Activated CD4-positive, alpha-beta T cell treated with anti-CD3 and anti-CD28 coated beads for 36 hours (primary cell): Measurements from ENCODE around the gene SH3BP5L. TPM values are rescaled to one million over a fixed set of nuclear protein-coding genes. Genes with fewer than 3 reads are reported as not detected.
"Not testable (repeated sequence)": the region's sequence is repeated elsewhere in the genome, so short reads cannot be mapped to it uniquely, and the experiment has no call there.

ENCODE experiments used
- ATAC-seq: fragments of 200-7000 bp; cut with Tn5 transposase; one replicate; pipeline ENCODE4 v1.10.0; 2021; ENCODE audit warnings: mild to moderate bottlenecking, moderate library complexity
- CTCF ChIA-PET: fragments of 350-600 bp; sonication (Branson Sonifier 250); formaldehyde crosslinking; loops from one replicate; lab custom pipeline; 2021; ENCODE audit warnings: antibody characterized with exemption; lab: Charles Lee
- POLR2A ChIA-PET: fragments of 350-600 bp; sonication (Branson Sonifier 250); formaldehyde crosslinking; loops from one replicate; lab custom pipeline; 2021; ENCODE audit warnings: antibody characterized with exemption, inconsistent platforms; lab: Charles Lee
- DNase-seq: peaks from one replicate; pipeline ENCODE4 v3.0.0-alpha.2; 2020
- H3K27ac Mint-ChIP-seq: one replicate; pipeline ENCODE4 v1.8.0; 2021; ENCODE audit warnings: mixed read lengths
- H3K27me3 Mint-ChIP-seq: one replicate; pipeline ENCODE4 v1.8.0; 2021; ENCODE audit warnings: mixed read lengths
- H3K36me3 Mint-ChIP-seq: one replicate; pipeline ENCODE4 v1.8.0; 2021; ENCODE audit warnings: low read depth, mixed read lengths
- H3K4me1 Mint-ChIP-seq: one replicate; pipeline ENCODE4 v1.8.0; 2021; ENCODE audit warnings: mixed read lengths
- H3K4me3 Mint-ChIP-seq: one replicate; pipeline ENCODE4 v1.8.0; 2021; ENCODE audit warnings: mild to moderate bottlenecking, moderate library complexity, mixed read lengths
- H3K9me3 Mint-ChIP-seq: one replicate; pipeline ENCODE4 v1.8.0; 2021; ENCODE audit warnings: low read depth, mixed read lengths
- intact Hi-C, 2 experiments: fragments of 100-400 bp; cut with DNase I in 1 of 2; cut with micrococcal nuclease in 1 of 2; formaldehyde crosslinking; loops; one replicate each; pipeline versions ENCODE4 v1.14.2 to v1.15.1; 2022 to 2024; cut with DNase I, micrococcal nuclease
- total RNA-seq, 2 experiments: library from RNA; stranded (reverse); gene quantifications; one replicate each; pipeline ENCODE4 v1.2.3, GENCODE V29; 2021

The SH3BP5L gene
- total RNA-seq, 2 experiments from 2014 or later: 20.1 to 21.3 TPM

- DNase-seq (peak; percentile 81), ATAC-seq (peak; percentile 93)
- POLR2A ChIA-PET: no interaction called here
- Mint-ChIP-seq H3K36me3 (peaks cover 4% of the 10 kb centered on the region), H3K9me3 (no peaks in the 10 kb centered on the region), H3K27ac (no peak overlapping the region), H3K4me3 (no peak overlapping the region), H3K4me1 (no peaks in the 10 kb centered on the region), H3K27me3 (peaks cover 4% of the 10 kb centered on the region)
- CTCF ChIA-PET: interaction anchor here (0.9 to 2.7 kb wide), 8 partner anchors 9 to 403 kb away, joined by 3 to 19 read pairs (median 4); no protein-coding TSS in a partner anchor
- intact Hi-C loops: loop anchor here (1.0 to 5.0 kb wide), 9 partner anchors 110 to 870 kb away; partner anchors contain the start of gene OR2T1 (in 1 of the 2)
Observed at GRCh38 chr1:248807067-248807737, 18.5 kb downstream of the SH3BP5L start.

- ATAC-seq: no peak
- H3K4me3 Mint-ChIP-seq: no peak overlapping the region
- CTCF ChIA-PET: interaction anchor here (0.7 to 2.7 kb wide), 7 partner anchors 8 to 562 kb away, joined by 3 to 19 read pairs (median 5); no protein-coding TSS in a partner anchor
- no peaks in the 10 kb centered on the region for H3K36me3 Mint-ChIP-seq
- POLR2A ChIA-PET: no interaction called here
- no peak overlapping the region for H3K27ac Mint-ChIP-seq
- no peaks in the 10 kb centered on the region for H3K4me1 Mint-ChIP-seq
- intact Hi-C loops: loop anchor here (2.0 to 5.0 kb wide), 6 partner anchors 109 to 869 kb away; partner anchors contain the start of gene OR2T1 (in 1 of the 2)
- DNase-seq: no peak
- peaks cover 6% of the 10 kb centered on the region for H3K27me3 Mint-ChIP-seq
- H3K9me3 Mint-ChIP-seq: no peaks in the 10 kb centered on the region
Observed at GRCh38 chr1:248805876-248806275, 19.8 kb downstream of the SH3BP5L start.

DNA sequence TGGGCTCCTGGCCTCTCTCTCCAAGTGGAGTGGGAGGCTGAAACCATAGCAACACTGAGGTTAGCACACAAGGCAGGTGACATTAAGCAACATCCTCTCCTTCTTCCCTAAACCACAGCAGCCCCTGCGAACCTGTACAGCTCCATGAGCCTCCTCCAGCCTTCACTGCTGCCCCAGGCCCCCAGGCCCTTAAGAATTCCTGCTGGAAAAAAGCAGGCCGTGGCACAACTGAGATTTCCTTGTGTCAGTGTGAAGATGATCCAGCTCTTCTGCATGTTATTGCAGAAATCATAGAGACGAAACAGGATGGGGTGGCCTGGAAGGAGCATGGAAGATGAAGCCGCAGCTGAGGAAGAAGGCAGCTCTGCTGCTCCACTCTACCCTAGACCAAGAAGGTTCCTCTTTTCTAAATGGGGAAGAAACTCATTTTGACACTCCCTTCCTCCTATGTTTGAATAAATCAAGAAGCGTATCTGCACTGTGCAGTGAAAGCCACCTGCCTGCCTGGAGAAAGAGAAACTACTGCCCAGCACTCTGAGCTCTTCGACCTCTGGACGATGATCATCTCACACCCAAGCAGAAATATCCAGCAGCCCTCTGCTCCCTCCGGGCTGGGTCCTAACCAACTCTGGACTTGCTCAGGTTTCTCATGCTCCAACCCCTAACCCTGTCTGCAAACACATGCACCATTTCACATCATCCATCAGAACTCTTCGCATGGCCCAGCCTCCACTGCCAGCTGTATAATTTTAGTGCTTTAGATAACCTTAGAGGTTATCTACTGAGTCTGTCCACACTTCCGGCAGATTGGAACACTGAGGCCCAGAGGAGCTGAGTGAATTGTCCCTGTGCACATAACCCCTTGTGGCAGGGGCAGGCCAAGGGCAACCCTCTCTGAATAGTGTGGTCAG, 20.7 kb downstream of the SH3BP5L start:
- ChIA-PET POLR2A (no interaction called here), CTCF (interaction anchor here (0.7 to 2.7 kb wide), 11 partner anchors 9 to 869 kb away, joined by 3 to 11 read pairs (median 4); no protein-coding TSS in a partner anchor)
- DNase-seq: no peak
- H3K9me3 Mint-ChIP-seq: no peaks in the 10 kb centered on the region
- H3K36me3 Mint-ChIP-seq: no peaks in the 10 kb centered on the region
- H3K4me3 Mint-ChIP-seq: no peak overlapping the region
- no peak for ATAC-seq
- H3K27ac Mint-ChIP-seq: no peak overlapping the region
- peaks cover 6% of the 10 kb centered on the region for H3K27me3 Mint-ChIP-seq
- intact Hi-C loops: loop anchor here in 1 of 2 experiments (5.0 kb wide), 3 partner anchors 113 to 868 kb away; partner anchors contain the start of gene OR2T1
- H3K4me1 Mint-ChIP-seq: no peaks in the 10 kb centered on the region

DNA sequence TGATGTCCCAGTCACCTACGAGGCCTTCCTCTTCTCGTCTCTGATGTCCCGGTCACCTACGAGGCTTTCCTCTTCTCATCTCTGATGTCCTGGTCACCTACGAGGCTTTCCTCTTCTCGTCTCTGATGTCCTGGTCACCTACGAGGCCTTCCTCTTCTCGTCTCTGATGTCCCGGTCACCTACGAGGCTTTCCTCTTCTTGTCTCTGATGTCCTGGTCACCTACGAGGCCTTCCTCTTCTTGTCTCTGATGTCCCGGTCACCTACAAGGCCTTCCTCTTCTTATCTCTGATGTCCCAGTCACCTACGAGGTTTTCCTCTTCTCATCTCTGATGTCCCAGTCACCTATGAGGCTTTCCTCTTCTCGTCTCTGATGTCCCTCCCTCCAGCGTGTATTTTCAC, 22.2 kb downstream of the SH3BP5L start:
- CTCF ChIA-PET: interaction anchor here (1.4 kb wide), 1 partner anchor 867 kb away, joined by 5 read pairs; no protein-coding TSS in a partner anchor
- intact Hi-C loops, POLR2A ChIA-PET, H3K4me3 Mint-ChIP-seq, H3K36me3 Mint-ChIP-seq, ATAC-seq, H3K27ac Mint-ChIP-seq, DNase-seq, H3K27me3 Mint-ChIP-seq, H3K4me1 Mint-ChIP-seq, H3K9me3 Mint-ChIP-seq: not testable (repeated sequence)

DNA sequence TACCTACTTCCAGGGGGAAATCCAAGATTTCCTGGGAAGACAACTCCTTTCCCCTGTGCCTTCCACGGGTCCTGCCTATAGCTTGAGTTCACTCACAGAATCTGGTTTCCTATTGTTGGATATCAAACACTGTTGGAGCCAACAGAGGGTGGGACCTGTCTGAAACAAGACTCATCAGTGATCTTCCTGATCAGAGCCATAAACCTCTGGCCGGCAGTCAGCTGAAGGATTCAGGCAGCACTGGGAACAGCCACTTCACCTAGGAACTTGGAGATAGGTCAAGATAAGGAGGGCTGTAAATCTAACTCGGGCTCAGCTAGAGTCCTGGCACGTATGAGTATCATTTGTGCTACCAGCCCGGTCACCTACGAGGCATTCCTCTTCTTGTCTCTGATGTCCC, 23.3 kb downstream of the SH3BP5L start:
- Mint-ChIP-seq H3K27ac (no peak overlapping the region), H3K9me3 (no peaks in the 10 kb centered on the region), H3K4me1 (no peaks in the 10 kb centered on the region), H3K27me3 (peaks cover 11% of the 10 kb centered on the region), H3K36me3 (no peaks in the 10 kb centered on the region), H3K4me3 (no peak overlapping the region)
- ATAC-seq (no peak), DNase-seq (no peak)
- ChIA-PET POLR2A (no interaction called here), CTCF (no interaction called here)
- intact Hi-C loops: no loop called here

GRCh38 chr1:248800459-248800858, 25.3 kb downstream of the SH3BP5L start:
- Mint-ChIP-seq H3K36me3 (no peaks in the 10 kb centered on the region), H3K27me3 (peaks cover 19% of the 10 kb centered on the region), H3K9me3 (peaks cover 2% of the 10 kb centered on the region), H3K4me1 (no peaks in the 10 kb centered on the region), H3K4me3 (no peak overlapping the region), H3K27ac (no peak overlapping the region)
- ChIA-PET CTCF (interaction anchor here (0.6 kb wide), 1 partner anchor 191 kb away, joined by 3 read pairs; no protein-coding TSS in a partner anchor), POLR2A (no interaction called here)
- DNase-seq (no peak), ATAC-seq (no peak)
- intact Hi-C loops: no loop called here

- H3K4me3 Mint-ChIP-seq: no peak overlapping the region
- ATAC-seq: no peak
- no peaks in the 10 kb centered on the region for H3K36me3 Mint-ChIP-seq
- H3K27me3 Mint-ChIP-seq: peaks cover 19% of the 10 kb centered on the region
- DNase-seq: no peak
- H3K4me1 Mint-ChIP-seq: peaks cover 1% of the 10 kb centered on the region
- POLR2A ChIA-PET: no interaction called here
- no peak overlapping the region for H3K27ac Mint-ChIP-seq
- intact Hi-C loops: loop anchor here in 1 of 2 experiments (1.0 kb wide), 1 partner anchor 12 kb away; no protein-coding TSS in a partner anchor
- CTCF ChIA-PET: interaction anchor here (0.7 to 1.3 kb wide), 2 partner anchors 8 to 179 kb away, joined by 3 to 5 read pairs; no protein-coding TSS in a partner anchor
- peaks cover 9% of the 10 kb centered on the region for H3K9me3 Mint-ChIP-seq
Observed at GRCh38 chr1:248798791-248799190, 26.9 kb downstream of the SH3BP5L start.

GRCh38 chr1:248794663-248795062, 31.1 kb downstream of the SH3BP5L start:
- H3K4me3 Mint-ChIP-seq, CTCF ChIA-PET, DNase-seq, POLR2A ChIA-PET, H3K4me1 Mint-ChIP-seq, H3K36me3 Mint-ChIP-seq, intact Hi-C loops, H3K27ac Mint-ChIP-seq, ATAC-seq: not testable (repeated sequence)
- peaks cover 11% of the 10 kb centered on the region for H3K9me3 Mint-ChIP-seq
- H3K27me3 Mint-ChIP-seq: peaks cover 13% of the 10 kb centered on the region

GRCh38 chr1:248793592-248793991, 32.1 kb downstream of the SH3BP5L start:
- intact Hi-C loops: no loop called here
- POLR2A ChIA-PET: no interaction called here
- Mint-ChIP-seq H3K4me1 (peaks cover 3% of the 10 kb centered on the region), H3K4me3 (no peak overlapping the region), H3K9me3 (peaks cover 11% of the 10 kb centered on the region), H3K36me3 (no peaks in the 10 kb centered on the region), H3K27me3 (peaks cover 12% of the 10 kb centered on the region), H3K27ac (no peak overlapping the region)
- DNase-seq (no peak), ATAC-seq (peak; percentile 75)
- CTCF ChIA-PET: no interaction called here

- DNase-seq (no peak), ATAC-seq (no peak)
- H3K9me3 Mint-ChIP-seq: peaks cover 11% of the 10 kb centered on the region
- H3K4me3 Mint-ChIP-seq: no peak overlapping the region
- ChIA-PET CTCF (no interaction called here), POLR2A (no interaction called here)
- H3K27ac Mint-ChIP-seq: no peak overlapping the region
- peaks cover 3% of the 10 kb centered on the region for H3K4me1 Mint-ChIP-seq
- intact Hi-C loops: no loop called here
- peaks cover 7% of the 10 kb centered on the region for H3K27me3 Mint-ChIP-seq
- no peaks in the 10 kb centered on the region for H3K36me3 Mint-ChIP-seq
Observed at GRCh38 chr1:248792342-248792741, 33.4 kb downstream of the SH3BP5L start.

DNA sequence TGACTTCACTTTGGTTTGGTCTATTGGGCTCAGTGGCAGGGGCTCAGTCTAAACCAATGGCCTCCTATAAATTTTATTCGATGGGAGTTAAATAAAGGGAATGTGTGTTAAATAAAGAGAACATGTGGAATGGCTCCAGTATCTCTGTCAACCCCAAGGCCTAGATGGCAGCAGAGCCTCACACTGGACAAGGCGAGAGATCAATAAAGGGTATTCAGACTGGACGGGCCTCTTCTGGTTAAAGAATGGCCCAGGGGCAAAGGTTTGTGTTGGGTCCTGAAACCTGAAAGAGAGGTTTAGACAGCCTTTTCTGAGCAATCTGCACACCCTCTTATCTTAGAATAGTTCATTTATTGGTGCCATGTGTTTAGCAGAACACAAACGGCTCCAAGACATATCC, 34.7 kb downstream of the SH3BP5L start:
- Mint-ChIP-seq H3K4me1 (peaks cover 5% of the 10 kb centered on the region), H3K9me3 (peaks cover 11% of the 10 kb centered on the region), H3K36me3 (no peaks in the 10 kb centered on the region), H3K27me3 (peaks cover under 1% of the 10 kb centered on the region), H3K4me3 (no peak overlapping the region), H3K27ac (no peak overlapping the region)
- ChIA-PET POLR2A (no interaction called here), CTCF (no interaction called here)
- intact Hi-C loops: no loop called here
- no peak for DNase-seq
- no peak for ATAC-seq
